ENCODE data around the gene RNF213.
A peak's percentile ranks its signal among the peaks of the same experiment; 100 is the strongest.
"Not testable (repeated sequence)": the region's sequence is repeated elsewhere in the genome, so short reads cannot be mapped to it uniquely, and the experiment has no call there.

The RNF213 gene

GRCh38 chr17:80401086-80401485, 140.4 kb downstream of the RNF213 start:
- H3K36me3 Mint-ChIP-seq (ENCODE audit: insufficient read depth); DNase-seq (ENCODE audit: low spot score in 2 of 2); ATAC-seq (replicated peaks; ENCODE audit: extremely low read depth, poor library complexity, severe bottlenecking); H3K4me3 Mint-ChIP-seq; H3K27ac Mint-ChIP-seq (ENCODE audit: low read depth); H3K27me3 Mint-ChIP-seq; H3K9me3 Mint-ChIP-seq: not testable (repeated sequence)
- H3K4me1 Mint-ChIP-seq = peaks cover 13% of the 10 kb centered on the region

GRCh38 chr17:80402102-80402501, 141.4 kb downstream of the RNF213 start:
- not testable (repeated sequence) for H3K27ac Mint-ChIP-seq (ENCODE audit: low read depth); H3K27me3 Mint-ChIP-seq; H3K4me3 Mint-ChIP-seq; H3K9me3 Mint-ChIP-seq; H3K36me3 Mint-ChIP-seq (ENCODE audit: insufficient read depth); H3K4me1 Mint-ChIP-seq; ATAC-seq (replicated peaks; ENCODE audit: extremely low read depth, poor library complexity, severe bottlenecking); DNase-seq (ENCODE audit: low spot score in 2 of 2)

- ATAC-seq (replicated peaks; ENCODE audit: extremely low read depth, poor library complexity, severe bottlenecking) = no peak
- no peaks in the 10 kb centered on the region for H3K27me3 Mint-ChIP-seq
- no peak overlapping the region for H3K4me3 Mint-ChIP-seq
- peaks cover 1% of the 10 kb centered on the region for H3K36me3 Mint-ChIP-seq (ENCODE audit: insufficient read depth)
- H3K27ac Mint-ChIP-seq (ENCODE audit: low read depth) = no peak overlapping the region
- H3K4me1 Mint-ChIP-seq = peaks cover 4% of the 10 kb centered on the region
- no peak for DNase-seq (ENCODE audit: low spot score in 2 of 2)
- no peaks in the 10 kb centered on the region for H3K9me3 Mint-ChIP-seq
Measured at GRCh38 chr17:80402959-80403358, 142.3 kb downstream of the RNF213 start.

GRCh38 chr17:80406146-80406545, 145.5 kb downstream of the RNF213 start:
- Mint-ChIP-seq H3K27ac (ENCODE audit: low read depth) (no peak overlapping the region), H3K4me3 (no peak overlapping the region), H3K9me3 (no peaks in the 10 kb centered on the region), H3K36me3 (ENCODE audit: insufficient read depth) (no peaks in the 10 kb centered on the region), H3K4me1 (no peaks in the 10 kb centered on the region), H3K27me3 (no peaks in the 10 kb centered on the region)
- no peak for ATAC-seq (replicated peaks; ENCODE audit: extremely low read depth, poor library complexity, severe bottlenecking)
- DNase-seq (ENCODE audit: low spot score in 2 of 2) = no peak

- H3K4me1 Mint-ChIP-seq; H3K36me3 Mint-ChIP-seq (ENCODE audit: insufficient read depth); H3K27me3 Mint-ChIP-seq; ATAC-seq (replicated peaks; ENCODE audit: extremely low read depth, poor library complexity, severe bottlenecking); H3K4me3 Mint-ChIP-seq; H3K9me3 Mint-ChIP-seq; DNase-seq (ENCODE audit: low spot score in 2 of 2); H3K27ac Mint-ChIP-seq (ENCODE audit: low read depth): not testable (repeated sequence)
Measured at GRCh38 chr17:80407917-80408316, 147.3 kb downstream of the RNF213 start.

GRCh38 chr17:80408872-80409271, 148.2 kb downstream of the RNF213 start:
- Mint-ChIP-seq H3K27ac (ENCODE audit: low read depth) (no peak overlapping the region), H3K36me3 (ENCODE audit: insufficient read depth) (no peaks in the 10 kb centered on the region), H3K4me3 (no peak overlapping the region), H3K27me3 (peaks cover 12% of the 10 kb centered on the region), H3K9me3 (no peaks in the 10 kb centered on the region), H3K4me1 (no peaks in the 10 kb centered on the region)
- ATAC-seq (replicated peaks; ENCODE audit: extremely low read depth, poor library complexity, severe bottlenecking) = no peak
- no peak for DNase-seq (ENCODE audit: low spot score in 2 of 2)

GRCh38 chr17:80409626-80410025, 149.0 kb downstream of the RNF213 start:
- DNase-seq (ENCODE audit: low spot score in 2 of 2) (no peak), ATAC-seq (replicated peaks; ENCODE audit: extremely low read depth, poor library complexity, severe bottlenecking) (no peak)
- Mint-ChIP-seq H3K27me3 (peaks cover 19% of the 10 kb centered on the region), H3K27ac (ENCODE audit: low read depth) (no peak overlapping the region), H3K9me3 (no peaks in the 10 kb centered on the region), H3K4me1 (peaks cover 7% of the 10 kb centered on the region), H3K4me3 (no peak overlapping the region), H3K36me3 (ENCODE audit: insufficient read depth) (peaks cover 5% of the 10 kb centered on the region)

GRCh38 chr17:80410441-80411087, 149.9 kb downstream of the RNF213 start:
- not testable (repeated sequence) for DNase-seq (ENCODE audit: low spot score in 2 of 2); H3K27ac Mint-ChIP-seq (ENCODE audit: low read depth); H3K4me1 Mint-ChIP-seq; H3K4me3 Mint-ChIP-seq; H3K36me3 Mint-ChIP-seq (ENCODE audit: insufficient read depth); ATAC-seq (replicated peaks; ENCODE audit: extremely low read depth, poor library complexity, severe bottlenecking); H3K9me3 Mint-ChIP-seq
- peaks cover 19% of the 10 kb centered on the region for H3K27me3 Mint-ChIP-seq

GRCh38 chr17:80413771-80414507, 153.3 kb downstream of the RNF213 start:
- peaks cover 31% of the 10 kb centered on the region for H3K4me1 Mint-ChIP-seq
- H3K9me3 Mint-ChIP-seq = no peaks in the 10 kb centered on the region
- H3K27me3 Mint-ChIP-seq = peaks cover 19% of the 10 kb centered on the region
- peak overlapping the region; percentile 85 for H3K4me3 Mint-ChIP-seq
- H3K36me3 Mint-ChIP-seq (ENCODE audit: insufficient read depth) = peaks cover 12% of the 10 kb centered on the region
- ATAC-seq (replicated peaks; ENCODE audit: extremely low read depth, poor library complexity, severe bottlenecking) = no peak
- DNase-seq (ENCODE audit: low spot score in 2 of 2) = no peak
- H3K27ac Mint-ChIP-seq (ENCODE audit: low read depth) = peak overlapping the region; percentile 90

GRCh38 chr17:80414508-80414802, 153.8 kb downstream of the RNF213 start:
- Mint-ChIP-seq H3K4me1 (peaks cover 31% of the 10 kb centered on the region), H3K27me3 (peaks cover 19% of the 10 kb centered on the region), H3K9me3 (no peaks in the 10 kb centered on the region), H3K36me3 (ENCODE audit: insufficient read depth) (peaks cover 12% of the 10 kb centered on the region), H3K27ac (ENCODE audit: low read depth) (peak overlapping the region; percentile 90), H3K4me3 (peak overlapping the region; percentile 85)
- no peak for DNase-seq (ENCODE audit: low spot score in 2 of 2)
- peak; percentile 25 for ATAC-seq (replicated peaks; ENCODE audit: extremely low read depth, poor library complexity, severe bottlenecking)

GRCh38 chr17:80414803-80415625, 154.4 kb downstream of the RNF213 start, which contains the start of gene ENDOV:
Gene ENDOV (plus strand): TSS chr17:80415167. CDS start chr17:80415195, 28 bp downstream.
- peak within 1 kb of the TSS; percentile 90 for H3K27ac Mint-ChIP-seq (ENCODE audit: low read depth)

GRCh38 chr17:80415626-80416137, 155.0 kb downstream of the RNF213 start:
- Mint-ChIP-seq H3K9me3 (no peaks in the 10 kb centered on the region), H3K36me3 (ENCODE audit: insufficient read depth) (peaks cover 12% of the 10 kb centered on the region), H3K4me3 (peak overlapping the region; percentile 85), H3K4me1 (peaks cover 31% of the 10 kb centered on the region), H3K27me3 (peaks cover 19% of the 10 kb centered on the region), H3K27ac (ENCODE audit: low read depth) (peak overlapping the region; percentile 90)
- no peak for ATAC-seq (replicated peaks; ENCODE audit: extremely low read depth, poor library complexity, severe bottlenecking)
- no peak for DNase-seq (ENCODE audit: low spot score in 2 of 2)

More at GRCh38 chr17:80414803-80415625, 154.4 kb downstream of the RNF213 start, which contains the start of gene ENDOV:
- Mint-ChIP-seq H3K36me3 (ENCODE audit: insufficient read depth) (peaks cover 12% of the 10 kb centered on the region), H3K4me1 (peaks cover 31% of the 10 kb centered on the region), H3K4me3 (peak within 1 kb of the TSS; percentile 85), H3K27me3 (peaks cover 19% of the 10 kb centered on the region), H3K9me3 (no peaks in the 10 kb centered on the region)
- DNase-seq (ENCODE audit: low spot score in 2 of 2) = peak; percentile 82 to 91
- ATAC-seq (replicated peaks; ENCODE audit: extremely low read depth, poor library complexity, severe bottlenecking) = peak; percentile 92

Data from central memory CD8-positive, alpha-beta T cell (primary cell).